ENCODE data around the gene GPR161. TPM values are rescaled to one million over a fixed set of nuclear protein-coding genes. Genes with fewer than 3 reads are reported as not detected.

Gene GPR161
- total RNA-seq, 1 experiment from 2014 or later: 6.0 TPM

DNA sequence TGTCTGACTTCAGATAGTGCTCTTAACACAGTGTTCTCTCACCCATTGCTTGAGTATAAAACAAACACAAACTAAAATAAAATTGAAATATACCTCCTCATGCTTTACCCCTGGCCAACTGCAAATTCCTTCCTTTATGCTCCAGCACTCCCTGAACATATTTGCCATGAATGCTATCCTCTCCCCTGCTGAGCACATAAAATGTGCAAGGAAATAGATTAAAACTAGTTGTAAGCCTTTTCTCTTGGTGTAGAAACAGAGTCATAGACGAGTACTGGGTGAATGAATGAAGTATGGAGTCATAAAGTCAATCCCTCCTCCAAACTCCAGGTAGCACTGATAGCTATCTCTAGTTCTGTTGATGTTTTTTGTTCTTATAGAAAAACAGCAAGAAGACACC is 2.6 kb downstream of the GPR161 start:
- H3K4me1 ChIP-seq (replicated peaks; ENCODE audit: insufficient read depth): peaks cover 20% of the 10 kb centered on the region
- no peaks in the 10 kb centered on the region for H3K27me3 ChIP-seq (ENCODE audit: insufficient read depth, low read depth)
- H3K4me3 ChIP-seq: no peak overlapping the region
- H3F3A ChIP-seq (ENCODE audit: insufficient read depth, low read depth): peaks cover 17% of the 10 kb centered on the region; the same call in 1 of the 2 replicates
- H4K20me1 ChIP-seq (ENCODE audit: insufficient read depth): no peaks in the 10 kb centered on the region
- H3K9me3 ChIP-seq (ENCODE audit: insufficient read depth, low read depth): no peaks in the 10 kb centered on the region
- no TSS peak for BruUV-seq (replicated peaks)
- H3K36me3 ChIP-seq (ENCODE audit: low read depth): no peaks in the 10 kb centered on the region
- TF ChIP-seq, protein P1, sequence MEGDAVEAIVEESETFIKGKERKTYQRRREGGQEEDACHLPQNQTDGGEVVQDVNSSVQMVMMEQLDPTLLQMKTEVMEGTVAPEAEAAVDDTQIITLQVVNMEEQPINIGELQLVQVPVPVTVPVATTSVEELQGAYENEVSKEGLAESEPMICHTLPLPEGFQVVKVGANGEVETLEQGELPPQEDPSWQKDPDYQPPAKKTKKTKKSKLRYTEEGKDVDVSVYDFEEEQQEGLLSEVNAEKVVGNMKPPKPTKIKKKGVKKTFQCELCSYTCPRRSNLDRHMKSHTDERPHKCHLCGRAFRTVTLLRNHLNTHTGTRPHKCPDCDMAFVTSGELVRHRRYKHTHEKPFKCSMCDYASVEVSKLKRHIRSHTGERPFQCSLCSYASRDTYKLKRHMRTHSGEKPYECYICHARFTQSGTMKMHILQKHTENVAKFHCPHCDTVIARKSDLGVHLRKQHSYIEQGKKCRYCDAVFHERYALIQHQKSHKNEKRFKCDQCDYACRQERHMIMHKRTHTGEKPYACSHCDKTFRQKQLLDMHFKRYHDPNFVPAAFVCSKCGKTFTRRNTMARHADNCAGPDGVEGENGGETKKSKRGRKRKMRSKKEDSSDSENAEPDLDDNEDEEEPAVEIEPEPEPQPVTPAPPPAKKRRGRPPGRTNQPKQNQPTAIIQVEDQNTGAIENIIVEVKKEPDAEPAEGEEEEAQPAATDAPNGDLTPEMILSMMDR (conservative IDR thresholded peaks at IDR 0.05): no peak
- no peak for TF ChIP-seq EZH2 (IDR thresholded peaks at IDR 0.05; ENCODE audit: low read depth)
- no peak overlapping the region for H3K27ac ChIP-seq
- H3K79me2 ChIP-seq (ENCODE audit: low read depth): no peaks in the 10 kb centered on the region
- no peak for DNase-seq
- intact Hi-C loops (cut with micrococcal nuclease; ENCODE audit: unreplicated experiment): no loop called here
- POLR2A ChIA-PET (ENCODE audit: unreplicated experiment): no interaction called here
- no peak overlapping the region for H2AFZ ChIP-seq
- no peaks in the 10 kb centered on the region for H3K9me2 ChIP-seq (ENCODE audit: insufficient read depth)
- CTCF ChIA-PET: interaction anchor here (1.3 kb wide), 1 partner anchor 161 kb away, joined by 3 read pairs; no protein-coding TSS in a partner anchor
- no peak overlapping the region for H3K4me2 ChIP-seq

DNA sequence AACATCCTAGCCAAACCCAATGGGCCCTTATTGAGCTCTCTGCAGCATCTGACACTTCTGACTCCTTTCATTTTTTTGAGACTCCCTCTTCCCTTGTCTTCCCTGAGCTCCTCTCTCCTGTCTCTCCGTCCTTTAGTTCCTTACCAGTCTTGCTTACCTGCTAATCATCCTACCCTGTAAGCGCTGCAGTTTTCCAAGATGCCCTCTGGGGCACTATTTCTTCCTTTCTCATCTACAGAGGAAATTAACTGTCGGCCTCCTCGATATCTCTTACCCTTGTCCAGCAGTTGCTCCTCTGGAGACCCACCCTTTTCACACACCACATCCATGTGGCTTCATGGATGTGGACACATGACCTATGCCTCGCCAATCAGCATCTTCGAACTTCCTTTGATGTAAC is 6.8 kb downstream of the GPR161 start:
- TF ChIP-seq, protein P1 (conservative IDR thresholded peaks at IDR 0.05): no peak
- no TSS peak for BruUV-seq (replicated peaks)
- DNase-seq: no peak
- Histone ChIP-seq H3K9me2 (ENCODE audit: insufficient read depth) (no peaks in the 10 kb centered on the region), H3K36me3 (ENCODE audit: low read depth) (no peaks in the 10 kb centered on the region), H3K4me1 (replicated peaks; ENCODE audit: insufficient read depth) (no peaks in the 10 kb centered on the region), H3K27ac (no peak overlapping the region), H4K20me1 (ENCODE audit: insufficient read depth) (no peaks in the 10 kb centered on the region), H3K27me3 (ENCODE audit: insufficient read depth, low read depth) (no peaks in the 10 kb centered on the region), H3K4me3 (no peak overlapping the region), H3F3A (ENCODE audit: insufficient read depth, low read depth) (no peaks in the 10 kb centered on the region), H3K4me2 (no peak overlapping the region), H3K9me3 (ENCODE audit: insufficient read depth, low read depth) (no peaks in the 10 kb centered on the region), H3K79me2 (ENCODE audit: low read depth) (no peaks in the 10 kb centered on the region), H2AFZ (no peak overlapping the region)
- ChIA-PET CTCF (no interaction called here), POLR2A (ENCODE audit: unreplicated experiment) (no interaction called here)
- intact Hi-C loops (cut with micrococcal nuclease; ENCODE audit: unreplicated experiment): no loop called here

DNA sequence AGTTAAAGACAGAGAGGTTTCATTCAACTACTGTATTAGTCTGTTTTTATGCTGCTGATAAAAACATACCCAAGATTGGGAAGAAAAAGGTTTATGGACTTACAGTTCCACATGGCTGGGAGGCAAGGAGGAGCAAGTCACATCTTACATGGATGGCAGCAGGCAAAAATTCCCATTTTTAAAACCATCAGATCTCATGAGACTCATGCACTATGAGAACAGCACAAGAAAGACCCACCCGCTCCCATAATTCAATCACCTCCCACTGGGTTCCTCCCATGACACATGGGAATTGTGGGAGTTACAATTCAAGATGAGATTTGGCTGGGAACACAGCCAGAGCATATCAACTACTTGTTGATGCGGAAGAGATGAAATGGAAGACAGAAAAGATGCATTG is 9.2 kb downstream of the GPR161 start:
- Histone ChIP-seq H2AFZ (no peak overlapping the region), H3K27ac (no peak overlapping the region), H3K9me3 (ENCODE audit: insufficient read depth, low read depth) (no peaks in the 10 kb centered on the region), H3K36me3 (ENCODE audit: low read depth) (no peaks in the 10 kb centered on the region), H3K4me3 (no peak overlapping the region), H3K9me2 (ENCODE audit: insufficient read depth) (no peaks in the 10 kb centered on the region), H3K4me1 (replicated peaks; ENCODE audit: insufficient read depth) (no peaks in the 10 kb centered on the region), H3K4me2 (no peak overlapping the region), H4K20me1 (ENCODE audit: insufficient read depth) (no peaks in the 10 kb centered on the region), H3K79me2 (ENCODE audit: low read depth) (no peaks in the 10 kb centered on the region), H3F3A (ENCODE audit: insufficient read depth, low read depth) (no peaks in the 10 kb centered on the region), H3K27me3 (ENCODE audit: insufficient read depth, low read depth) (no peaks in the 10 kb centered on the region)
- ChIA-PET POLR2A (ENCODE audit: unreplicated experiment) (no interaction called here), CTCF (no interaction called here)
- intact Hi-C loops (cut with micrococcal nuclease; ENCODE audit: unreplicated experiment): no loop called here
- TF ChIP-seq, protein P1 (conservative IDR thresholded peaks at IDR 0.05): no peak
- no peak for TF ChIP-seq EZH2 (IDR thresholded peaks at IDR 0.05; ENCODE audit: low read depth)
- no TSS peak for BruUV-seq (replicated peaks)
- no peak for DNase-seq

Measured in PC-9 (cell line).